Measurements from ENCODE around the gene BMERB1. TPM values are rescaled to one million over a fixed set of nuclear protein-coding genes. Genes with fewer than 3 reads are reported as not detected.

Gene BMERB1
- total RNA-seq, 1 experiment from 2014 or later, result 80.0 TPM

DNA sequence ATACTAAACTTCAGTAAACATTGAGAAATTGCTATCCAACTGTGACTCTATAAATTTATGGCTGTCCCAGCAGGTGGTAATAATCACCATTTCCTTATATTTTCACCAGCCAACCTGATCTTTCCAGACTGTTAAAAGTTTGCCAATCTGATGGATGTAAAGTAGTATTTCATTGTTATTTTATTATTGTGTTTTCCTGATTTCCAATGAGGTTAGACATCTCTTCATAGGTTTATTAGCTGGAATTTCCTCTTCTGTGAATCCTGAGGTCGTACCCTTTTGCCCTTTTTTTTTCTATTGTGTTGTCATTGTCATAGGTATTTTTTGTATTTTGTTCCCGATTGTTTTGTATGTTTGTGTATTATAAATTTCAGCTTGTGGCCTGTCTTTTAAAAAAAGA lies 31.7 kb downstream of the BMERB1 start:
- Histone ChIP-seq H3K4me3 (ENCODE audit: low read depth in 2 of 2, low read length in 2 of 2) (no peak overlapping the region), H3K36me3 (ENCODE audit: control insufficient read depth, insufficient read depth, low read length) (no peaks in the 10 kb centered on the region), H3K27ac (ENCODE audit: low read length) (no peak overlapping the region), H3K9me3 (ENCODE audit: control insufficient read depth, insufficient read depth, low read depth, low read length) (peaks cover 8% of the 10 kb centered on the region; the same call in 1 of the 2 replicates), H3K27me3 (ENCODE audit: control insufficient read depth, insufficient read depth, low read length) (no peaks in the 10 kb centered on the region), H3K4me1 (ENCODE audit: control insufficient read depth, insufficient read depth, low read length) (peaks cover 4% of the 10 kb centered on the region; the same call in 1 of the 2 replicates)
- POLR2A ChIA-PET, result no interaction called here
- DNase-seq (ENCODE audit: low read depth, low spot score) (no peak), ATAC-seq (no peak)
- intact Hi-C loops (cut with micrococcal nuclease; ENCODE audit: unreplicated experiment) (no loop called here), in situ Hi-C loops (cut with HindIII; ENCODE audit: low pct_unique_long_range_greater_than_20kb, low sequenced_read_pairs) (no loop called here)
- BruUV-seq (replicated peaks), result no TSS peak
- TF ChIP-seq, protein P1, sequence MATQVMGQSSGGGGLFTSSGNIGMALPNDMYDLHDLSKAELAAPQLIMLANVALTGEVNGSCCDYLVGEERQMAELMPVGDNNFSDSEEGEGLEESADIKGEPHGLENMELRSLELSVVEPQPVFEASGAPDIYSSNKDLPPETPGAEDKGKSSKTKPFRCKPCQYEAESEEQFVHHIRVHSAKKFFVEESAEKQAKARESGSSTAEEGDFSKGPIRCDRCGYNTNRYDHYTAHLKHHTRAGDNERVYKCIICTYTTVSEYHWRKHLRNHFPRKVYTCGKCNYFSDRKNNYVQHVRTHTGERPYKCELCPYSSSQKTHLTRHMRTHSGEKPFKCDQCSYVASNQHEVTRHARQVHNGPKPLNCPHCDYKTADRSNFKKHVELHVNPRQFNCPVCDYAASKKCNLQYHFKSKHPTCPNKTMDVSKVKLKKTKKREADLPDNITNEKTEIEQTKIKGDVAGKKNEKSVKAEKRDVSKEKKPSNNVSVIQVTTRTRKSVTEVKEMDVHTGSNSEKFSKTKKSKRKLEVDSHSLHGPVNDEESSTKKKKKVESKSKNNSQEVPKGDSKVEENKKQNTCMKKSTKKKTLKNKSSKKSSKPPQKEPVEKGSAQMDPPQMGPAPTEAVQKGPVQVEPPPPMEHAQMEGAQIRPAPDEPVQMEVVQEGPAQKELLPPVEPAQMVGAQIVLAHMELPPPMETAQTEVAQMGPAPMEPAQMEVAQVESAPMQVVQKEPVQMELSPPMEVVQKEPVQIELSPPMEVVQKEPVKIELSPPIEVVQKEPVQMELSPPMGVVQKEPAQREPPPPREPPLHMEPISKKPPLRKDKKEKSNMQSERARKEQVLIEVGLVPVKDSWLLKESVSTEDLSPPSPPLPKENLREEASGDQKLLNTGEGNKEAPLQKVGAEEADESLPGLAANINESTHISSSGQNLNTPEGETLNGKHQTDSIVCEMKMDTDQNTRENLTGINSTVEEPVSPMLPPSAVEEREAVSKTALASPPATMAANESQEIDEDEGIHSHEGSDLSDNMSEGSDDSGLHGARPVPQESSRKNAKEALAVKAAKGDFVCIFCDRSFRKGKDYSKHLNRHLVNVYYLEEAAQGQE (IDR thresholded peaks at IDR 0.05; ENCODE audit: insufficient read depth in 1 of 2, low read depth in 2 of 2, low read length in 1 of 2), result no peak
- TF ChIP-seq POLR2AphosphoS5 (IDR thresholded peaks at IDR 0.05; ENCODE audit: low read depth, low read length) (no peak), SIN3A (IDR thresholded peaks at IDR 0.05; ENCODE audit: borderline replicate concordance, insufficient read depth, low read depth, low read length) (no peak), TCF7L2 (IDR thresholded peaks at IDR 0.05; ENCODE audit: low read depth, low read length) (no peak)
- TF ChIP-seq, protein P2, sequence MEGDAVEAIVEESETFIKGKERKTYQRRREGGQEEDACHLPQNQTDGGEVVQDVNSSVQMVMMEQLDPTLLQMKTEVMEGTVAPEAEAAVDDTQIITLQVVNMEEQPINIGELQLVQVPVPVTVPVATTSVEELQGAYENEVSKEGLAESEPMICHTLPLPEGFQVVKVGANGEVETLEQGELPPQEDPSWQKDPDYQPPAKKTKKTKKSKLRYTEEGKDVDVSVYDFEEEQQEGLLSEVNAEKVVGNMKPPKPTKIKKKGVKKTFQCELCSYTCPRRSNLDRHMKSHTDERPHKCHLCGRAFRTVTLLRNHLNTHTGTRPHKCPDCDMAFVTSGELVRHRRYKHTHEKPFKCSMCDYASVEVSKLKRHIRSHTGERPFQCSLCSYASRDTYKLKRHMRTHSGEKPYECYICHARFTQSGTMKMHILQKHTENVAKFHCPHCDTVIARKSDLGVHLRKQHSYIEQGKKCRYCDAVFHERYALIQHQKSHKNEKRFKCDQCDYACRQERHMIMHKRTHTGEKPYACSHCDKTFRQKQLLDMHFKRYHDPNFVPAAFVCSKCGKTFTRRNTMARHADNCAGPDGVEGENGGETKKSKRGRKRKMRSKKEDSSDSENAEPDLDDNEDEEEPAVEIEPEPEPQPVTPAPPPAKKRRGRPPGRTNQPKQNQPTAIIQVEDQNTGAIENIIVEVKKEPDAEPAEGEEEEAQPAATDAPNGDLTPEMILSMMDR (IDR thresholded peaks at IDR 0.05), result no peak
- CTCF ChIA-PET, result interaction anchor here (0.6 to 0.7 kb wide), 2 partner anchors 39 to 43 kb away, joined by 3 to 6 read pairs; no protein-coding TSS in a partner anchor

DNA sequence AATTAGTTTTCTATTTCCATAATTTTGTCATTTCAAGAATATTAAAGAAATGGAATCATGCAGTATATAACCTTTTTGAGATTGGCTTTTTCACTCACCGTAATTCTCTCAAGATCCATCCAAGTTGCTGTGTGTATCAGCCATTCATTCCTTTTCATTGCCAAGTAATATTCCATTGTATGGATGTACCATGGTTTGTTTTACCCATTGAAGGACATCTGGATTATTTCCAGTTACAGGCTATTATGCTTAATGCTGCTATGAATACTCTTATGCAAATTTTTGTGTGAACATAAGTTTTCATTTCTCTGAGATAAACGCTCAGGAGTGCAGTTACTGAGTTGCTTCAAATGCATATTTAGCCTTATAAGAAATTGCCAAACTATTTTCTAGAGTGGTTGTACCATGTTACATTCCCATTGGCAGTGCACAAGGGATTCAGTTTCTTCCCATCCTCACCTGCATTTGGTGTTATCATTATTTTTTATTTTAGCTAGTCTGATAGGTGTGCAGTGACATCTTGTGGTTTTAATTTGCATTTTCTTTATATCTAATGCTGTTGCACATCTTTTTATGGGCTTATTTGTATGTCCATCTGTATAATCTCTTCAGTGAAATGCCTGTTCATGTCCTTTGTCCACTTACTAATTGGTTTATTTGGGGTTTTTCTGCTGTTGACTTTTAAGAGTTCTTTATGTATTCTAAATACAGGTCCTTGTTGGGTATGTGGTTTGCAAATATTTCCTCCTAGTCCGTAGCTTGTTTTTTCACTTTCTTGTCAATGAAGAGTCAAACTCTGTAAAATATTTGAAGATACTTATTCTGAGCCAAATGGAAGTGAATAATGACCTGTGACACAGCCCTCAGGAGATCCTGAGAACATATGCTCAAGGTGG lies 32.7 kb downstream of the BMERB1 start:
- POLR2A ChIA-PET, result interaction anchor here (0.6 to 0.7 kb wide), 2 partner anchors 15 to 41 kb away, joined by 3 read pairs; no protein-coding TSS in a partner anchor

More for the DNA sequence above, 32.7 kb downstream of the BMERB1 start:
- H3K4me1 ChIP-seq (ENCODE audit: control insufficient read depth, insufficient read depth, low read length), result peaks cover 4% of the 10 kb centered on the region; the same call in 1 of the 2 replicates
- H3K9me3 ChIP-seq (ENCODE audit: control insufficient read depth, insufficient read depth, low read depth, low read length), result peaks cover 8% of the 10 kb centered on the region; the same call in 1 of the 2 replicates
- no peaks in the 10 kb centered on the region for H3K36me3 ChIP-seq (ENCODE audit: control insufficient read depth, insufficient read depth, low read length)
- in situ Hi-C loops (cut with HindIII; ENCODE audit: low pct_unique_long_range_greater_than_20kb, low sequenced_read_pairs) (no loop called here), intact Hi-C loops (cut with micrococcal nuclease; ENCODE audit: unreplicated experiment) (no loop called here)
- CTCF ChIA-PET, result interaction anchor here (1.0 kb wide), 1 partner anchor 40 kb away, joined by 4 read pairs; no protein-coding TSS in a partner anchor
- no peak overlapping the region for H3K4me3 ChIP-seq (ENCODE audit: low read depth in 2 of 2, low read length in 2 of 2)
- H3K27ac ChIP-seq (ENCODE audit: low read length), result no peak overlapping the region
- no peaks in the 10 kb centered on the region for H3K27me3 ChIP-seq (ENCODE audit: control insufficient read depth, insufficient read depth, low read length)
- BruUV-seq (replicated peaks), result no TSS peak
- DNase-seq (ENCODE audit: low read depth, low spot score) (no peak), ATAC-seq (no peak)
- TF ChIP-seq, protein P2 (IDR thresholded peaks at IDR 0.05), result no peak
- TF ChIP-seq, protein P1 (IDR thresholded peaks at IDR 0.05; ENCODE audit: insufficient read depth in 1 of 2, low read depth in 2 of 2, low read length in 1 of 2), result no peak
- TF ChIP-seq SIN3A (IDR thresholded peaks at IDR 0.05; ENCODE audit: borderline replicate concordance, insufficient read depth, low read depth, low read length), result no peak
- TF ChIP-seq POLR2AphosphoS5 (IDR thresholded peaks at IDR 0.05; ENCODE audit: low read depth, low read length), result no peak
- no peak for TF ChIP-seq TCF7L2 (IDR thresholded peaks at IDR 0.05; ENCODE audit: low read depth, low read length)
